Vagina (tissue), 2 donors: ENCODE data around the gene FAM107B. TPM values are rescaled to one million over a fixed set of nuclear protein-coding genes. Genes with fewer than 3 reads are reported as not detected.

Source experiments
- DNase-seq, 2 donors: peaks; one replicate each; pipeline ENCODE4 v3.0.0-alpha.2; 2017; ENCODE audit errors: extremely low spot score in 2 of 2
- H3K27ac ChIP-seq: fragments of 200-600 bp; sonication (generic); one replicate; pipeline ENCODE4 v1.5.1; 2019
- H3K27me3 ChIP-seq: fragments of 200-600 bp; sonication (generic); one replicate; pipeline ENCODE4 v1.5.1; 2019
- H3K36me3 ChIP-seq, 2 donors: fragments of 200-600 bp; sonication (generic); one replicate each; pipeline ENCODE4 v1.5.1; 2017 to 2019
- H3K4me1 ChIP-seq: fragments of 200-600 bp; sonication (generic); one replicate; pipeline ENCODE4 v1.5.1; 2019
- H3K4me3 ChIP-seq, 2 donors: fragments of 200-600 bp; sonication (generic); 1 replicate in 1 of 2; 2 replicates in 1 of 2; pipeline ENCODE4 v1.5.1; 2016 to 2019
- H3K9me3 ChIP-seq: fragments of 200-600 bp; sonication (generic); one replicate; pipeline ENCODE4 v1.5.1; 2019
- POLR2A ChIP-seq, 2 donors: fragments of 450-650 bp; IDR thresholded peaks; one replicate each; pipeline ENCODE4 v1.6.1; 2017; ENCODE audit warnings: antibody characterized with exemption in 2 of 2, mild to moderate bottlenecking in 2 of 2, moderate library complexity in 2 of 2
- POLR2AphosphoS5 ChIP-seq, 2 donors: sonication (generic); formaldehyde crosslinking; IDR thresholded peaks; one replicate each; pipeline ENCODE4 v1.9.0; 2017; ENCODE audit warnings: antibody characterized with exemption in 2 of 2, mild to moderate bottlenecking in 2 of 2, low read depth in 1 of 2; ENCODE audit not compliant: insufficient read depth in 1 of 2
- intact Hi-C: fragments of 100-400 bp; cut with DNase I; formaldehyde crosslinking; loops from one replicate; pipeline ENCODE4 v1.15.1; 2023
- total RNA-seq: library from RNA; depleted of rRNA; stranded (reverse); fragments of >200 nt; gene quantifications from one replicate; pipeline ENCODE4 v1.2.3, GENCODE V29; 2016
- TF ChIP-seq, protein P1 (sequence below), 3 experiments: fragments of 450-650 bp in 2 of 3; fragments of 200-600 bp in 1 of 3; sonication (generic) in 1 of 3; IDR thresholded peaks; one replicate each; pipeline ENCODE4 v1.5.1; 2017 to 2019; ENCODE audit warnings: antibody characterized with exemption in 3 of 3, mild to moderate bottlenecking in 2 of 3, moderate library complexity in 2 of 3

The FAM107B gene
- total RNA-seq, 1 donor from 2014 or later: 33.4 TPM

DNA sequence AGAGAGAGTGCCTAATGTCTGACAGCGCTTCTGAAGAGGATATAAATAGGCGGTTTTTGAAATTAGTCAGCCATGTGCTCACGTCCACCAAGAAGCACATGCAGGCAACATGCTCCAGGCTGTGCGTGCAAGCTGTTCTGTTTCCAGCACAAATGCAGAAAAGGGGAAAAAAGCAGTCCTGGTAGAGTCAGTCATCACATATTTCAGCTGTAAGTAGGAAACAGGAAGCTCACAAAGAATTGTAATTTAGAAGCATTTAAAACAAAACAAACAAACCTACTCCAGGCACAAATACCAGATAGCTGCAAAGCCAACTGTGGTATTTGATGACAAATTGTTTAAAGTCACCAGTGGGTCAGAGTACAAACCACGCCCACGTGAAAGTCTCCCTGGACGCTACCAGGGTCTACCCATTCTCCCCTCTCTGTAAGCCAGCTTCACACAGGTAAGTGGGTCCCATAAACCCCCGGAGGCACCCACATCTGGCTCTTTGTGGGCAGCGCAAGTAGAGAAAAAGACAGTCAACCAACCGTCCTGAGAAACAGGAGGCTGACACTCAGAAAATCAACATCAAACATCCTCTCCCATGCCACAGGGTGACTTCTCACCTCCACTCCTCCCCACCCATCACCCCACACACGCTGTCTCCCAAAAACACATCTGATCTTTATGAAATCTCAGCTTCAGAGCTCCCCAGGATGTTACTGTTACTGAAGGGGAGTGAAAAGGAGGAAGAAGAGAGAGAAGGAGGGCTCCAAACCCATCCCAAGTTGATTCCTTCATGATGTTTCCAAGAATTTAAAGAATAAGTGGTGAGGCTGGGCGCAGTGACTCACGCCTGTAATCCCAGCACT lies 186.4 kb downstream of the FAM107B start:
- peak overlapping the region; percentile 67 for H3K27ac ChIP-seq

DNA sequence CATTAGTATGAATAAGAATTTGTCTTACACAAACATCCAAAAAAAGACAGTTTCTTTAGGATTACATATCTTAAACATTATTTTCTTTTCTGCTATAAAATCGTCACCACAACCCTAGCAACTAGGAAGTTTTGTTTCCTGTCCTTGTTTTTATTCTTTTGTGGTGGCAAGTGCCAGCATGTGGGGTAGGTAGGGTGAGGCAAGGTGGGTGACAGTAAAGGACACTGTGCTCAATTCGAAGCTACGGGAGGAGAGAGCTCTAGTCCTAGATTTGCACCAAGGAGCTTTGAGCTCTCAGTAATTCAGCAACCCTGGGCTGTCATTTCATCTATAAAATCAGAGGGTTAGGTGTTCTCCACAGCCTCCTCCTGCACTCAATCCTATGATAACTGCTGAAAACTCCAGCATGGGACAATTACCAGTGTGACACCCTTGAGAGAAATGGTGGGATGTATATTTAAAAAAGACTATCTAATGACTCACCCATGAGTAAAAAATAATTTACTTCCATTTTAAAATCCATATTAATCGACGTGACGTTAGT lies 187.1 kb downstream of the FAM107B start:
- H3K9me3 ChIP-seq: no peaks in the 10 kb centered on the region
- no peak for DNase-seq
- H3K4me1 ChIP-seq: peaks cover 27% of the 10 kb centered on the region
- no peaks in the 10 kb centered on the region for H3K27me3 ChIP-seq
- peak overlapping the region; percentile 67 for H3K27ac ChIP-seq
- H3K36me3 ChIP-seq: no peaks in the 10 kb centered on the region
- intact Hi-C loops: no loop called here
- TF ChIP-seq, protein P1, sequence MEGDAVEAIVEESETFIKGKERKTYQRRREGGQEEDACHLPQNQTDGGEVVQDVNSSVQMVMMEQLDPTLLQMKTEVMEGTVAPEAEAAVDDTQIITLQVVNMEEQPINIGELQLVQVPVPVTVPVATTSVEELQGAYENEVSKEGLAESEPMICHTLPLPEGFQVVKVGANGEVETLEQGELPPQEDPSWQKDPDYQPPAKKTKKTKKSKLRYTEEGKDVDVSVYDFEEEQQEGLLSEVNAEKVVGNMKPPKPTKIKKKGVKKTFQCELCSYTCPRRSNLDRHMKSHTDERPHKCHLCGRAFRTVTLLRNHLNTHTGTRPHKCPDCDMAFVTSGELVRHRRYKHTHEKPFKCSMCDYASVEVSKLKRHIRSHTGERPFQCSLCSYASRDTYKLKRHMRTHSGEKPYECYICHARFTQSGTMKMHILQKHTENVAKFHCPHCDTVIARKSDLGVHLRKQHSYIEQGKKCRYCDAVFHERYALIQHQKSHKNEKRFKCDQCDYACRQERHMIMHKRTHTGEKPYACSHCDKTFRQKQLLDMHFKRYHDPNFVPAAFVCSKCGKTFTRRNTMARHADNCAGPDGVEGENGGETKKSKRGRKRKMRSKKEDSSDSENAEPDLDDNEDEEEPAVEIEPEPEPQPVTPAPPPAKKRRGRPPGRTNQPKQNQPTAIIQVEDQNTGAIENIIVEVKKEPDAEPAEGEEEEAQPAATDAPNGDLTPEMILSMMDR (IDR thresholded peaks at IDR 0.05): no peak
- TF ChIP-seq POLR2A (IDR thresholded peaks at IDR 0.05) (no peak), POLR2AphosphoS5 (IDR thresholded peaks at IDR 0.05; ENCODE audit: insufficient read depth in 1 of 2, low read depth in 1 of 2) (no peak)
- no peak overlapping the region for H3K4me3 ChIP-seq

More for the DNA sequence above, 186.4 kb downstream of the FAM107B start:
- H3K36me3 ChIP-seq: peaks cover 0 to 2% of the 10 kb centered on the region in 2 donors
- no peak overlapping the region for H3K4me3 ChIP-seq
- intact Hi-C loops: no loop called here
- no peaks in the 10 kb centered on the region for H3K9me3 ChIP-seq
- no peaks in the 10 kb centered on the region for H3K27me3 ChIP-seq
- H3K4me1 ChIP-seq: peaks cover 27% of the 10 kb centered on the region
- no peak for DNase-seq
- TF ChIP-seq, protein P1 (IDR thresholded peaks at IDR 0.05): no peak
- TF ChIP-seq POLR2AphosphoS5 (IDR thresholded peaks at IDR 0.05; ENCODE audit: insufficient read depth in 1 of 2, low read depth in 1 of 2) (no peak), POLR2A (IDR thresholded peaks at IDR 0.05) (no peak)

DNA sequence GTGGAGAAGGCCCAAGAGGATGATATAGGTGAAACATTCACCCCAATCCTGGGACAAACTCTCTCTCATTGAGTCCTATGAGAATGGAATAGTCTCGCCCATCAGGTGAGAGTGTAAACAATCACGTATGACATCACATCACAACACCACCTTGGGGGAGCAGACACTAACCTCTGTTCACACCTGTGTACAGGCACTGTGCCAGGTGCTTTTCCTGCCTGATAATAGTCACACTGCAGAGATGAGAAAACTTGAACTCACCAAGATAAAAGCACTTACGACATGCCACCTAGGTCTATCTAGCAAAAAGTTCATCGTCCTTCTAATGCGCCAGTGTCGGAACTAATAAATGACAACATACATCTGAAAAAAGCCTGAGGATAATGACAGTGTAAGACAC lies 187.8 kb downstream of the FAM107B start:
- Histone ChIP-seq H3K9me3 (no peaks in the 10 kb centered on the region), H3K27ac (no peak overlapping the region), H3K4me3 (no peak overlapping the region), H3K4me1 (peaks cover 22% of the 10 kb centered on the region), H3K27me3 (no peaks in the 10 kb centered on the region), H3K36me3 (no peaks in the 10 kb centered on the region)
- TF ChIP-seq POLR2AphosphoS5 (IDR thresholded peaks at IDR 0.05; ENCODE audit: insufficient read depth in 1 of 2, low read depth in 1 of 2) (no peak), POLR2A (IDR thresholded peaks at IDR 0.05) (no peak)
- TF ChIP-seq, protein P1 (IDR thresholded peaks at IDR 0.05): no peak
- DNase-seq: no peak
- intact Hi-C loops: no loop called here

DNA sequence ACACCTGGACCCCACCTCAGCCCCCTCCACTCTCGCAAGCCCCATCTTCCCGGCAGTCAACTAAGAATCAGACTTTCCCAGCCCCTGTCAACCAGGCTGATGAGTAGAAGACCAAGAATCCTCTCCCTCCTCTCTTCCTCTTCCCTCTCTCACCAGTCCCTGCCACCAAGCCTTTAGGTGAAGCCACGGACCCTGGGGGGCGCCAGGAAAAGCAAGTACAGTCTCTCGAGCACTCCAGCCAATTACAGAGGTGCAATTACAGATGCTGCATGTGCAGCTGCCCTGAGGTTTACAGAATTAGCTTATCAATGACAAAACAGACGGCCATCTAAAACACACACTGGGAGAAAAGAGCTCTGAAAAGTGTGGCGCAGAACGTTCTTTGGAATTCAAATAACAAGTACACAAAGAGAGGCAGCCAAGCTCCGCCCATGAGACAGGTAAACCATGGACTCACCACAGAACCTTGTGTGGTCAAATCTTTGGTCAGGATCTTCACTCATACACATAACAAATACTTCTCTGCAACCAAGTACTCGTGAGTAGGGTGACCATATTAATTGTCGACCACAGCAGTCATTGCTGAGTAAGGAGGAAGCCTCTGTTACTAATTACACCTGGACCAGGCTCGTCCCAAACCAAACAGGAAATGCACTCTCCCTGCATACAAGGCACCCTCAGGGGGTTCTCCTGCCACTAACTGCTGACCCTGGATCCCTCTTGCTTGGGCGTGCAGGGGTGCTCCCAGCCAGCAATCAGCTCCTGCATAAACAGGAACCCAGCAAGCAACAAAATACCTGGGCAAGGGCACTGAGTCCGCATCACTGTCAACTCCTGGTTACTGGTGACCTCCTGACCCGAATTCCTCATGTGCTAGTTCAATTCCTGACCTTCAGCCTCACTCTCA lies 189.2 kb downstream of the FAM107B start:
- Histone ChIP-seq H3K36me3 (no peaks in the 10 kb centered on the region), H3K4me3 (no peak overlapping the region), H3K27me3 (no peaks in the 10 kb centered on the region), H3K27ac (no peak overlapping the region), H3K4me1 (peaks cover 17% of the 10 kb centered on the region), H3K9me3 (no peaks in the 10 kb centered on the region)
- TF ChIP-seq POLR2A (IDR thresholded peaks at IDR 0.05) (no peak), POLR2AphosphoS5 (IDR thresholded peaks at IDR 0.05; ENCODE audit: insufficient read depth in 1 of 2, low read depth in 1 of 2) (no peak)
- TF ChIP-seq, protein P1 (IDR thresholded peaks at IDR 0.05): no peak
- intact Hi-C loops: no loop called here
- DNase-seq: no peak
